H1 (cell line): ENCODE data around the gene C9.
"Not testable (repeated sequence)": the region's sequence is repeated elsewhere in the genome, so short reads cannot be mapped to it uniquely, and the experiment has no call there.

Experiments used
- CHD2 ChIP-seq: IDR thresholded peaks from 2 replicates; pipeline ENCODE4 v1.6.1; 2012; ENCODE audit warnings: low read length, improper control_type of control experiment
- EZH2 ChIP-seq: fragments of 200-600 bp; sonication (generic); IDR thresholded peaks from 2 replicates; pipeline ENCODE4 v1.7.1; 2012; ENCODE audit warnings: low read depth, mild to moderate bottlenecking, moderate library complexity, low read length, inconsistent platforms; ENCODE audit not compliant: severe bottlenecking
- HDAC2 ChIP-seq, 2 experiments: fragments of 300-600 bp in 1 of 2; sonication (generic) in 1 of 2; IDR thresholded peaks; 2 replicates each; pipeline ENCODE4 v1.6.1; 2011 to 2012; ENCODE audit warnings: low read depth in 2 of 2, low read length in 2 of 2, mild to moderate bottlenecking in 2 of 2, moderate library complexity in 2 of 2, borderline replicate concordance in 1 of 2, inconsistent platforms in 1 of 2
- HDAC6 ChIP-seq: IDR thresholded peaks from one replicate; pipeline ENCODE4 v1.7.1; 2012; ENCODE audit warnings: low read depth, mild to moderate bottlenecking, inconsistent platforms, low read length, moderate library complexity
- JUN ChIP-seq: IDR thresholded peaks from 2 replicates; pipeline ENCODE4 v1.6.1; 2011; ENCODE audit warnings: low read depth, mild to moderate bottlenecking, improper control_type of control experiment, low read length
- POLR2A ChIP-seq, 2 experiments: IDR thresholded peaks; 1 replicate in 1 of 2; 2 replicates in 1 of 2; pipeline ENCODE4 v1.6.1; 2011; ENCODE audit warnings: low read depth in 2 of 2, low read length in 2 of 2, mild to moderate bottlenecking in 2 of 2; ENCODE audit errors: control extremely low read depth in 1 of 2
- POLR2AphosphoS5 ChIP-seq: IDR thresholded peaks from 2 replicates; pipeline ENCODE4 v1.6.1; 2011; ENCODE audit warnings: low read depth, low read length
- POU5F1 ChIP-seq: IDR thresholded peaks from 2 replicates; pipeline ENCODE4 v1.6.1; 2011; ENCODE audit warnings: low read depth, mild to moderate bottlenecking, low read length, moderate library complexity
- SIX5 ChIP-seq: IDR thresholded peaks from 2 replicates; pipeline ENCODE4 v1.6.1; 2011; ENCODE audit warnings: mild to moderate bottlenecking, low read depth, low read length
- TAF1 ChIP-seq: IDR thresholded peaks from 2 replicates; pipeline ENCODE4 v1.6.1; 2011; ENCODE audit warnings: mild to moderate bottlenecking, low read depth, low read length
- TBP ChIP-seq: IDR thresholded peaks from 2 replicates; pipeline ENCODE4 v1.6.1; 2011; ENCODE audit warnings: low read depth, low read length, improper control_type of control experiment
- TEAD4 ChIP-seq: IDR thresholded peaks from 2 replicates; pipeline ENCODE4 v1.6.1; 2012; ENCODE audit warnings: low read depth, low read length, inconsistent platforms, mixed read lengths
- TF ChIP-seq, protein P1 (sequence below): IDR thresholded peaks from 2 replicates; pipeline ENCODE4 v1.6.1; 2011; ENCODE audit warnings: low read depth, mild to moderate bottlenecking, low read length; ENCODE audit not compliant: insufficient read depth
- TF ChIP-seq, protein P2 (sequence below), 3 experiments: IDR thresholded peaks; 1 replicate in 2 of 3; 2 replicates in 1 of 3; pipeline versions ENCODE4 v1.5.1 to v1.6.1; 2011; ENCODE audit warnings: low read length in 3 of 3, mild to moderate bottlenecking in 3 of 3, inconsistent platforms in 2 of 3, low read depth in 1 of 3, moderate library complexity in 1 of 3; ENCODE audit not compliant: insufficient read depth in 1 of 3; ENCODE audit errors: control extremely low read depth in 1 of 3

DNA sequence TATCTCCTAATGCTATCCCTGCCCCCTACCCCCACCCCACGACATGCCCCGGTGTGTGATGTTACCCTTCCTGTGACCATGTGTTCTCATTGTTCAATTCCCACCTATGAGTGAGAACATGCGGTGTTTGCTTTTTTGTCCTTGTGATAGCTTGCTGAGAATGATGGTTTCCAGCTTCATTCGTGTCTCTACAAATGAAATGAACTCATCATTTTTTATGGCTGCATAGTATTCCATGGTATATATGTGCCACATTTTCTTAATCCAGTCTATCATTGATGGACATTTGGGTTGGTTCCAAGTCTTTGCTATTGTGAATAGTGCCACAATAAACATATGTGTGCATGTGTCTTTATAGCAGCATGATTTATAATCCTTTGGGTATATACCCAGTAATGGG is 88.4 kb downstream of the C9 start:
- not testable (repeated sequence) for TF ChIP-seq SIX5; CHD2; EZH2; TBP; HDAC6; POU5F1; HDAC2 (IDR thresholded peaks at IDR 0.05; ENCODE audit: borderline replicate concordance in 1 of 2, low read depth in 2 of 2, low read length in 2 of 2); POLR2AphosphoS5; POLR2A (IDR thresholded peaks at IDR 0.05; ENCODE audit: control extremely low read depth in 1 of 2, low read depth in 2 of 2, low read length in 2 of 2); JUN; TEAD4; TAF1
- TF ChIP-seq, protein P1, sequence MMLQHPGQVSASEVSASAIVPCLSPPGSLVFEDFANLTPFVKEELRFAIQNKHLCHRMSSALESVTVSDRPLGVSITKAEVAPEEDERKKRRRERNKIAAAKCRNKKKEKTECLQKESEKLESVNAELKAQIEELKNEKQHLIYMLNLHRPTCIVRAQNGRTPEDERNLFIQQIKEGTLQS: not testable (repeated sequence)
- TF ChIP-seq, protein P2, sequence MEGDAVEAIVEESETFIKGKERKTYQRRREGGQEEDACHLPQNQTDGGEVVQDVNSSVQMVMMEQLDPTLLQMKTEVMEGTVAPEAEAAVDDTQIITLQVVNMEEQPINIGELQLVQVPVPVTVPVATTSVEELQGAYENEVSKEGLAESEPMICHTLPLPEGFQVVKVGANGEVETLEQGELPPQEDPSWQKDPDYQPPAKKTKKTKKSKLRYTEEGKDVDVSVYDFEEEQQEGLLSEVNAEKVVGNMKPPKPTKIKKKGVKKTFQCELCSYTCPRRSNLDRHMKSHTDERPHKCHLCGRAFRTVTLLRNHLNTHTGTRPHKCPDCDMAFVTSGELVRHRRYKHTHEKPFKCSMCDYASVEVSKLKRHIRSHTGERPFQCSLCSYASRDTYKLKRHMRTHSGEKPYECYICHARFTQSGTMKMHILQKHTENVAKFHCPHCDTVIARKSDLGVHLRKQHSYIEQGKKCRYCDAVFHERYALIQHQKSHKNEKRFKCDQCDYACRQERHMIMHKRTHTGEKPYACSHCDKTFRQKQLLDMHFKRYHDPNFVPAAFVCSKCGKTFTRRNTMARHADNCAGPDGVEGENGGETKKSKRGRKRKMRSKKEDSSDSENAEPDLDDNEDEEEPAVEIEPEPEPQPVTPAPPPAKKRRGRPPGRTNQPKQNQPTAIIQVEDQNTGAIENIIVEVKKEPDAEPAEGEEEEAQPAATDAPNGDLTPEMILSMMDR (IDR thresholded peaks at IDR 0.05; ENCODE audit: control extremely low read depth in 1 of 3, insufficient read depth in 1 of 3, low read depth in 1 of 3, low read length in 3 of 3): not testable (repeated sequence)
